GM18507 (cell line): ENCODE results near the gene TMEM233.
"Not testable (repeated sequence)": the region's sequence is repeated elsewhere in the genome, so short reads cannot be mapped to it uniquely, and the experiment has no call there.

Experiments used
- DNase-seq: peaks from one replicate; pipeline ENCODE4 v3.0.0; 2011; ENCODE audit warnings: low read depth; ENCODE audit not compliant: insufficient read length; ENCODE audit errors: extremely low spot score
- FAIRE-seq: peaks from 2 replicates; lab custom pipeline; 2011; peaks lifted over from hg19 to GRCh38; lab: Jason Lieb, UNC

The TMEM233 gene

GRCh38 chr12:119649202-119649808 lies 55.7 kb downstream of the TMEM233 start:
- peak; percentile 61 for FAIRE-seq
- DNase-seq, result no peak

- DNase-seq (no peak), FAIRE-seq (no peak)
Observed at GRCh38 chr12:119652665-119653064, 59.1 kb downstream of the TMEM233 start.

- not testable (repeated sequence) for DNase-seq, FAIRE-seq
Observed at GRCh38 chr12:119657001-119657400, 63.4 kb downstream of the TMEM233 start.

DNA sequence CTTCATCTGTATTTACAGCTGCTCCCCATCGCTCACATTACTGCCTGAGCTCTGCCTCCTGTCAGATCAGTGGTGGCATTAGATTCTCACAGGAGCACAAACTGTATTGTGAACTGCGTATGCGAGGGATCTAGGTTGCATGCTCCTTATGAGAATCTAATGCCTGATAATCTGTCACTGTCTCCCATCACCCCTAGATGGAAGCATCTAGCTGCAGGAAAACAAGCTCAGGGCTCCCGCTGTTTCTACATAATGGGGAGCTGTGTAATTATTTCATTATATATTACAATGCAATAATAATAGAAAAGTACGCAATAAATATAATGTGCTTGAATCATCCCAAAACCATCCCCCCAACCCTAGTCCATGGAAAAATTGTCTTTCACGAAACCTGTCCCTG lies 64.6 kb downstream of the TMEM233 start:
- FAIRE-seq, DNase-seq: not testable (repeated sequence)

DNA sequence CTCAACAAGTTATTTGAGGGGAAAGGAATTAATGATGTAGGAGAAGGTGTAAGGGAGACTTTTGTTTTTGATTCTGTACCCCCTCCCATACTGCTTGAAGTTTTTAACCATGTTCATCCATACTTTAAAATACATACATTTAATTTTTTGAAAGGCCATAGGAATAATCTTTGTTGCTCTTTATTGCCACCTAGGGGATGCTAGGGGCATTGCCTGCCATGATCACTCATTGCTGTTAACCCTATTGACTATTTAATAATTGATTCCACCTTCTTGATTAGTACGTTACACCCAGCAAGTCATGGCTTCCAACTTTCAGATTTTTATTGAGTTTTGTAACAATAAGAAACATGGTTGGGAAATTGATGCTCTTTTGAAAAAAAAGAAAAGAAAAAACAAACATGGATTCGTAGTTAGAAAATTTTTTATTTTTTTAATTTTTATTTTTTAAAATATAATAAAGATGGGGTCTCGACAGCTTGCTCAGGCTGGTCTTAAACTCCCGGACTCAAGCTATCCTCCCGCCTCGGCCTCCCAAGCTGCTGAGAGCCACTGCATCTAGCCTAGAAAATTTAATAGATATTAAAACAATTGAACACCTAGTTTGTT lies 65.8 kb downstream of the TMEM233 start:
- peak; percentile 63 for FAIRE-seq
- DNase-seq, result no peak

DNA sequence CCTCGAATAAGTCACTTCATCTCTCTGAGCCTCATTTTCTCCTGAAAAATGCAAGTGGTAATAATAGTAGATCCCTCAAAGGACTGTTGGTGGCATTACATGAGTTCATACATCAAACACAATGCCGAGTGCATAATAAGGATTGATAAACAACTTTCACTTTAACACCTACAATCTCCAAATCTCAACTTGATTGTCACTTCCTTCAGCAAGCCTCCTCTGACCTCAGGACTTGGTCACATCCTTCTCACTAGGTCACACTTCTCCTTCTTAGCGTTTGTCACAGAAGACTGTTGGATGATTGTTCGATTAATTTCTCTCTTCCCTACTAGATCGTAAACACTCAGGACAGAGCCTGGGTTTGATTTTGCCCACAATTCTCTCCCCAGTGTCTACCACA lies 66.5 kb downstream of the TMEM233 start:
- no peak for FAIRE-seq
- DNase-seq, result no peak

GRCh38 chr12:119661882-119662281 lies 68.3 kb downstream of the TMEM233 start:
- no peak for DNase-seq
- FAIRE-seq, result no peak

DNA sequence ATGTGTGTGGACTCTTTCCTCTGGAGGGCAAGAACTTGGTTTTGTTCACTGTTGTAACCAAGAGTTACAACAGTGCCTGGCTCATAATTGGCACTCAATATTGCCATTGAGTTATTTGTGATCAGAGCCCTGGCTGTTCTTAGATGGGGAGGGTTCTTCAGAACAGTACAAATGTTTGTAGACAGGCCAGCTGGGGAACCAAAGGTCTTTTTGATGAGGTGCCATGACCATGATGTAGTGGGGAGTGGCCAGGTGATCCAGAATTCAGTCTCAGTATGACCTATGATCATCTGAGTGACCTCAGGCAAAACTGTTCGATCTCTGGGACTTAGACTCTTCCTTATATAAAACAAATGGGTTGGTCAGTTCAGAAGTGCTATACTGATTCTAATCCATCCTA lies 71.1 kb downstream of the TMEM233 start:
- no peak for FAIRE-seq
- DNase-seq, result no peak

DNA sequence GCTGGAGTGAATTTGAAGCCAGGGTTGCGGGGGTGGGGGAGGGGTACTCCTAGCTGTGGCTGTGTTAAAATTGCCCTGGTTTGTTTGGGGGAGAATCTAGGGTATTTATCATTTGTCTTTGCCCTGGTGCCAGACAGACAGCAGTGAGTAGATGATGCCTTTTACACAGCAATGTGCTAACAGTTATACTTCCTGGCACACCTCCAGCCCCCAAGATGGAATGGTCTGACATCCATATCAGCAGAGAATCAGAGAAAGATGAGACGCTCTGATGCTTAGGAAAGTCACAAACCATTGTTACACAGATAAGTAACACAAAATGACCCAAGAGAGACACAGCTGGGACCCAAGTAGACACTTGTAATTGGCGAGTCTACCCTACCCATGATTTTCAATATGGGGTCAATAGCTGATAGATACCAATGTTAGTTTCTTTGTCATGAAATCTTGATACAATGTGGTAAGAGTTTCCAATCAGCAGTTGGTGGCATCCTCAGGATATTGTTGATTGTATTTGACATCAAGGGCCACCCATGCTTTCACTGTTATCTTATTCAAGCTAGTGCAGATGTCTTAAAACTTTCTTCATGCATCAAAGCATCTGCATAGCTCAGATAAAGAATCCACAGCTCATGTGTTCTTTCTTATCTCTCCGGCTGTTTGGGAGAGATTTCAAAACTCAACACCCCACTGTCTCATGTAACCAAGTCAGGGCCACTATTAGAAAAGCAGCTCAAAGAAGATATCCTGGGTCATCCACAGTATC lies 71.8 kb downstream of the TMEM233 start:
- DNase-seq, result no peak
- FAIRE-seq, result no peak

GRCh38 chr12:119666226-119666795 lies 72.7 kb downstream of the TMEM233 start:
- FAIRE-seq (peak; percentile 9), DNase-seq (no peak)

DNA sequence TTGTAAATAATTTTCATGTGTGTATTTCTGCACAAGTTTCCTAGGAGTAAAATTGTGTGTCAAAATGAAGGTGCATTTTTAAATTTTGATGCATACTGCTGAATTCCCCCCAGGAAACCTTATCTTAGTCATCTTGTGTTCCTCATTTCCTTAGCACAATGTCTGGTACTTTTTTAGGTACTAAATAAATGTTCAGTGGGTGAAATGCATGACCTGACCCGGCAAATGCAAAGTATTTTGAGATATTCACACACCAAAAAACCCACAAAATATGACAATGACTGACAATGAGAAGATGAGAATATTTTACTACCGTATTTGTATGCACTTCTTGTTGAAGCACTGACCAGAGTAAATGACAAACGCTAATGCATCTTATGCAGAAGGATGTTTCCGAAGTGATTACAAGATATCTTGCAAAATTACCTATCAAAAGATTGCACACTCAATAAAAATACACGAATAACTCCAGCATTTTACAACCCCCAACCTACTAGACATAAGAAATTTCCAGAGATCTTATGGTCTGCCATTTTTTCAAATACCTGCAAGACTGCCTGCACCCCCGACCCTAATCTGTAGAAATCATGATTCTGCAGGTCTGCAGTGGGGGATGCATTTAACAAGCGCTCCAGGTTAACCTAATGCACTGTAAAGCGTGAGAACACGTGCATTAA lies 73.5 kb downstream of the TMEM233 start:
- FAIRE-seq, result peak; percentile 78
- no peak for DNase-seq

- DNase-seq (peak; percentile 93), FAIRE-seq (peak; percentile 97)
Observed at GRCh38 chr12:119667577-119668323, 74.2 kb downstream of the TMEM233 start, which contains the start of gene PRKAB1. Gene PRKAB1 (plus strand): TSS chr12:119668133. CDS start chr12:119668245, 112 bp downstream.

GRCh38 chr12:119668324-119668841 lies 74.8 kb downstream of the TMEM233 start:
- no peak for FAIRE-seq
- DNase-seq, result no peak

DNA sequence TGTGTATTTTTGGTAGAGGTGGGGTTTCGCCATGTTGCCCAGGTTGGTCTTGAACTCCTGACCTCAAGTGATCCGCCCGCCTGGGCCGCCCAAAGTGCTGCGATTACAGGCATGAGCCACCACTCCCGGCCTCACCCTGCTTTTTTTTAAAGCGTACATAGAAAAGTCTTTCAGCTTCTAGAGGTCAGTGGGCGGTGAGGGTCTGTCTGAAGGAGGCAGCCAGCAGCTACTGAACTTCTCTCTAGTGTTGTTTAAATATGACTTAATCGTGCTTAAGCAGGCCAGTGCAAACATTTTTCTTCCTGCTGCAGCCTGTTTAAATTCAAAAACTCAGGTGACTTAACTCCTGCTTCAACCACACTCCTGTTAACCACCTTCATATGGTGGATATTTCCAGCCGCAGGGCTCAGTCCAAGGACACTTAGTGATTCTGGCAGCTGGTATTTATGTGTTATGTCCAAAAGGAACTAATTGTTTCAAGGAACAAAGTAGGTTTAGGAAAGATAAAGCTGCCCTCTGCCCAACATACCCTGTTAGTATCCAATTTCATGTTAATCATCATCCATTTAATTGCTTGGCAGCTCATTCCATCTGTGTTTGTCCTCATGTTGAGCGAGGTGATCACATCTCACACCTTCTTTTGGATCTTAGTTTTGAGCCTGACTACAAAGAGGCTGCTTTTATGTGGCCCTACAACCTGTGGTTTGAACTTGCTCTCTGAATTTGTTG lies 76.3 kb downstream of the TMEM233 start:
- FAIRE-seq, result no peak
- no peak for DNase-seq

- FAIRE-seq (no peak), DNase-seq (no peak)
Observed at GRCh38 chr12:119671070-119671469, 77.5 kb downstream of the TMEM233 start.

DNA sequence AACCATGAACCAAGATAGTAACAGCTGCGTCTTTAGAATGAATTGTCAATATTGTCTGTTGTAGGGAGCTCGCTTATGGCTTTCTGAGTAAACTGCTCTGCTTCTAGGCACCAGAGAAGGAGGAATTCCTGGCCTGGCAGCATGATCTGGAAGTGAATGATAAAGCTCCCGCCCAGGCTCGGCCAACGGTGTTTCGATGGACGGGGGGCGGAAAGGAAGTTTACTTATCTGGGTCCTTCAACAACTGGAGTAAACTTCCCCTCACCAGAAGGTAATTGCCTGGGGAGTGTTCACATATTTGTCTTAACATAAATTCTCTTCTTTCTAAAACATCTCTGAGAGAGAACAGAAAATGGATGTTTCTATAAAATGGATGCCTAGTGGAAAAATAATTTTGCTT lies 78.6 kb downstream of the TMEM233 start:
- DNase-seq (no peak), FAIRE-seq (no peak)

DNA sequence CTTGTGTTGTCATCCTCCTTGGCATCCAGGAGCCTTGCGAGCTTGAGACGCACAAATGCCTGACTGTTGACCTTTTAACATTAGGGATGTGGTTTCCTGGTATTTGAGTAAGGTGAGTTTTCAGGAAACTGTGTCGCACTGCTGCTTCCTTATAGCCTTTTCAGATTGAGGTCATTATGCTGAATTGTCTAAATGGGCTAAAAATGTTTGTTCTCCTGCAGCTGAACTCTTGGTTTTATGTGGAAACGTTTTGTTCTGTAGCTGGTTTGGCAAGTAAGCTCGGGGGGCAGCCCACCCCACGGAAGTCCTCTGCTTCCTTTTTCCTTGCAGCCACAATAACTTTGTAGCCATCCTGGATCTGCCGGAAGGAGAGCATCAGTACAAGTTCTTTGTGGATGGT lies 80.1 kb downstream of the TMEM233 start:
- no peak for DNase-seq
- no peak for FAIRE-seq

GRCh38 chr12:119674560-119674959 lies 81.0 kb downstream of the TMEM233 start:
- DNase-seq (no peak), FAIRE-seq (no peak)
